CD14-positive monocyte (primary cell): Measurements from ENCODE around the gene PRKD3. TPM values are rescaled to one million over a fixed set of nuclear protein-coding genes. Genes with fewer than 3 reads are reported as not detected.

Source experiments
- DNase-seq, 3 donors: peaks; one replicate each; pipeline ENCODE4 v3.0.0-alpha.2; 2011 to 2022
- H2AFZ ChIP-seq: 2 replicates; pipeline ENCODE4 v1.6.0; 2012; ENCODE audit warnings: mild to moderate bottlenecking, low read depth, low read length, inconsistent platforms; ENCODE audit not compliant: insufficient read depth, poor library complexity, severe bottlenecking
- H3K27ac ChIP-seq, 2 donors: 1 replicate in 1 of 2; 2 replicates in 1 of 2; pipeline ENCODE4 v1.5.1; 2012 to 2013; ENCODE audit warnings: low read length in 2 of 2, control low read depth in 1 of 2, inconsistent platforms in 1 of 2, low read depth in 1 of 2, mild to moderate bottlenecking in 1 of 2
- H3K27me3 ChIP-seq, 2 donors: one replicate each; pipeline versions ENCODE4 v1.6.0 to v1.6.1; 2011 to 2013; ENCODE audit warnings: low read length in 2 of 2; ENCODE audit not compliant: control insufficient read depth in 2 of 2, insufficient read depth in 2 of 2
- H3K36me3 ChIP-seq, 2 donors: replicated peaks in 1 of 2; 1 replicate in 1 of 2; 2 replicates in 1 of 2; pipeline versions ENCODE4 v1.5.1 to v1.6.1; 2012 to 2013; ENCODE audit warnings: low read length in 2 of 2, control low read depth in 1 of 2, inconsistent platforms in 1 of 2, mild to moderate bottlenecking in 1 of 2; ENCODE audit not compliant: insufficient read depth in 2 of 2, control insufficient read depth in 1 of 2
- H3K4me1 ChIP-seq, 2 donors: 1 replicate in 1 of 2; 2 replicates in 1 of 2; pipeline versions ENCODE4 v1.5.1 to v1.6.1; 2012 to 2013; ENCODE audit warnings: low read length in 2 of 2, control low read depth in 1 of 2, inconsistent platforms in 1 of 2, mild to moderate bottlenecking in 1 of 2, moderate library complexity in 1 of 2; ENCODE audit not compliant: insufficient read depth in 2 of 2, control insufficient read depth in 1 of 2
- H3K4me2 ChIP-seq: replicated peaks from 2 replicates; pipeline ENCODE3; 2012; ENCODE audit warnings: low read length, moderate library complexity, mild to moderate bottlenecking; ENCODE audit not compliant: poor library complexity, severe bottlenecking; ENCODE audit errors: extremely low read depth
- H3K4me3 ChIP-seq, 3 experiments: fragments of 200-600 bp in 1 of 3; sonication (generic) in 1 of 3; replicated peaks in 1 of 3; 1 replicate in 2 of 3; 2 replicates in 1 of 3; pipeline ENCODE4 v1.5.1; 2011 to 2013; ENCODE audit warnings: low read length in 3 of 3, mild to moderate bottlenecking in 3 of 3, control low read depth in 2 of 3, low read depth in 2 of 3, inconsistent platforms in 1 of 3, moderate library complexity in 1 of 3
- H3K79me2 ChIP-seq: 2 replicates; pipeline ENCODE4 v1.6.0; 2012; ENCODE audit warnings: mild to moderate bottlenecking, control low read depth, inconsistent platforms, low read length, moderate library complexity; ENCODE audit not compliant: insufficient read depth
- H3K9ac ChIP-seq: 2 replicates; pipeline ENCODE4 v1.6.0; 2017; ENCODE audit warnings: low read length, mild to moderate bottlenecking; ENCODE audit not compliant: insufficient read depth, poor library complexity, severe bottlenecking
- H3K9me3 ChIP-seq, 2 donors: replicated peaks in 1 of 2; 1 replicate in 1 of 2; 2 replicates in 1 of 2; pipeline versions ENCODE4 v1.5.1 to v1.6.1; 2012 to 2013; ENCODE audit warnings: low read length in 2 of 2, control low read depth in 1 of 2; ENCODE audit not compliant: control insufficient read depth in 1 of 2, insufficient read depth in 1 of 2
- H4K20me1 ChIP-seq: 2 replicates; pipeline ENCODE4 v1.6.0; 2012; ENCODE audit warnings: mild to moderate bottlenecking, low read length, control low read depth, moderate library complexity; ENCODE audit not compliant: insufficient read depth
- H3K27ac Mint-ChIP-seq, 7 donors: one replicate each; pipeline ENCODE4 v1.8.0; 2020; ENCODE audit warnings: mild to moderate bottlenecking in 7 of 7, mixed read lengths in 7 of 7, moderate library complexity in 6 of 7, inconsistent platforms in 2 of 7
- H3K27me3 Mint-ChIP-seq, 3 donors: one replicate each; pipeline ENCODE4 v1.8.0; 2021 to 2022; ENCODE audit warnings: low read depth in 3 of 3, mild to moderate bottlenecking in 3 of 3, mixed read lengths in 3 of 3, moderate library complexity in 3 of 3, inconsistent platforms in 1 of 3
- H3K36me3 Mint-ChIP-seq, 2 donors: one replicate each; pipeline ENCODE4 v1.8.0; 2020; ENCODE audit warnings: mixed read lengths in 2 of 2, inconsistent platforms in 1 of 2, mild to moderate bottlenecking in 1 of 2
- H3K4me1 Mint-ChIP-seq: one replicate; pipeline ENCODE4 v1.8.0; 2020; ENCODE audit warnings: mild to moderate bottlenecking, mixed read lengths
- H3K4me3 Mint-ChIP-seq, 2 donors: one replicate each; pipeline ENCODE4 v1.8.0; 2020; ENCODE audit warnings: mild to moderate bottlenecking in 2 of 2, mixed read lengths in 2 of 2, moderate library complexity in 1 of 2
- H3K9me3 Mint-ChIP-seq, 7 donors: one replicate each; pipeline ENCODE4 v1.8.0; 2020 to 2022; ENCODE audit warnings: mixed read lengths in 7 of 7, mild to moderate bottlenecking in 6 of 7, moderate library complexity in 6 of 7, inconsistent platforms in 2 of 7
- WGBS: methylation state at CpG from one replicate; pipeline ENCODE4 v1.1.5; 2013; ENCODE audit warnings: missing lambda C conversion rate; ENCODE audit not compliant: insufficient coverage; 5-methylcytosine and 5-hydroxymethylcytosine counted together
- intact Hi-C, 2 donors: fragments of 100-400 bp; cut with micrococcal nuclease; formaldehyde crosslinking; loops; one replicate each; pipeline versions ENCODE4 v1.15.0 to v1.15.1; 2023
- polyA plus RNA-seq, 3 donors: library from polyadenylated mRNA; depleted of rRNA in 1 of 3; unstranded in 2 of 3; stranded (reverse) in 1 of 3; fragments of 300-500 nt in 2 of 3; fragments of >200 nt in 1 of 3; fragmentation: Illumina TruSeq in 2 of 3; gene quantifications; 1 replicate in 2 of 3; 2 replicates in 1 of 3; pipeline ENCODE4 v1.2.3, GENCODE V29; 2012 to 2021
- TF ChIP-seq, protein P1 (sequence below): fragments of 200-600 bp; IDR thresholded peaks from one replicate; pipeline ENCODE4 v1.8.0; 2022; ENCODE audit warnings: antibody characterized with exemption, mild to moderate bottlenecking

PRKD3 gene
- polyA plus RNA-seq, 3 donors = 14.2 to 17.5 (median 16.9) TPM

GRCh38 chr2:37333256-37333655 lies 8.6 kb upstream of the PRKD3 start:
- Histone ChIP-seq H3K4me2 (no peak overlapping the region), H3K9ac (no peak overlapping the region), H4K20me1 (no peaks in the 10 kb centered on the region), H3K4me1 (peaks cover 13 to 34% of the 10 kb centered on the region in 2 donors), H3K27me3 (no peaks in the 10 kb centered on the region), H3K79me2 (no peaks in the 10 kb centered on the region), H3K27ac (no peak overlapping the region), H2AFZ (no peak overlapping the region), H3K4me3 (no peak overlapping the region), H3K9me3 (no peaks in the 10 kb centered on the region), H3K36me3 (no peaks in the 10 kb centered on the region)
- H3K4me1 Mint-ChIP-seq = peaks cover 25% of the 10 kb centered on the region
- H3K27ac Mint-ChIP-seq = no peak overlapping the region
- H3K27me3 Mint-ChIP-seq = peaks cover 0 to 1% (median 0%) of the 10 kb centered on the region in 3 donors
- TF ChIP-seq, protein P1, sequence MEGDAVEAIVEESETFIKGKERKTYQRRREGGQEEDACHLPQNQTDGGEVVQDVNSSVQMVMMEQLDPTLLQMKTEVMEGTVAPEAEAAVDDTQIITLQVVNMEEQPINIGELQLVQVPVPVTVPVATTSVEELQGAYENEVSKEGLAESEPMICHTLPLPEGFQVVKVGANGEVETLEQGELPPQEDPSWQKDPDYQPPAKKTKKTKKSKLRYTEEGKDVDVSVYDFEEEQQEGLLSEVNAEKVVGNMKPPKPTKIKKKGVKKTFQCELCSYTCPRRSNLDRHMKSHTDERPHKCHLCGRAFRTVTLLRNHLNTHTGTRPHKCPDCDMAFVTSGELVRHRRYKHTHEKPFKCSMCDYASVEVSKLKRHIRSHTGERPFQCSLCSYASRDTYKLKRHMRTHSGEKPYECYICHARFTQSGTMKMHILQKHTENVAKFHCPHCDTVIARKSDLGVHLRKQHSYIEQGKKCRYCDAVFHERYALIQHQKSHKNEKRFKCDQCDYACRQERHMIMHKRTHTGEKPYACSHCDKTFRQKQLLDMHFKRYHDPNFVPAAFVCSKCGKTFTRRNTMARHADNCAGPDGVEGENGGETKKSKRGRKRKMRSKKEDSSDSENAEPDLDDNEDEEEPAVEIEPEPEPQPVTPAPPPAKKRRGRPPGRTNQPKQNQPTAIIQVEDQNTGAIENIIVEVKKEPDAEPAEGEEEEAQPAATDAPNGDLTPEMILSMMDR = no peak
- no peaks in the 10 kb centered on the region for H3K9me3 Mint-ChIP-seq
- H3K36me3 Mint-ChIP-seq = no peaks in the 10 kb centered on the region
- intact Hi-C loops = no loop called here
- WGBS = no CpG with 5 or more reads among the region's 2 CpGs
- DNase-seq = no peak
- no peak overlapping the region for H3K4me3 Mint-ChIP-seq

DNA sequence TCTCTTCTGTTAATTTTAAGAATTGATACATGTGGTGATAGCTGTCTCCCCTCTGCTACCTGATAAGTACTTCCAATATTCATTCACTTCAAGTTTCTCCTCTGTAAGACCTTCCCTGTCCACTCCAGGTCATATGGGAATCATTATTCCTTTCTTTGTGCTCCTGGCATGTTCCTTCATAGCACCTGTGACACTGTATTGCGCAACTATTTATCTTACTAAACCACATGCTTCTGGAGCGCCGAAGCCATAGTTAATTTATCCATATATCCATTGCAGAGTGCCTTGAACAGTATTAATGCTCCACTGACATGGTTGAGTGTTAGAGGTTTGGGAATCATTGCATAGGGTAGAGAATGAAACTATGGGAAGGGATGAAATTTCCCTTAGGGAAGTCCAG lies 7.9 kb upstream of the PRKD3 start:
- Histone ChIP-seq H3K4me3 (no peak overlapping the region), H3K27me3 (no peaks in the 10 kb centered on the region), H3K4me1 (peaks cover 6 to 27% of the 10 kb centered on the region in 2 donors), H3K9ac (no peak overlapping the region), H3K9me3 (no peaks in the 10 kb centered on the region), H3K36me3 (no peaks in the 10 kb centered on the region), H3K4me2 (no peak overlapping the region), H3K27ac (no peak overlapping the region), H2AFZ (no peak overlapping the region), H3K79me2 (no peaks in the 10 kb centered on the region), H4K20me1 (no peaks in the 10 kb centered on the region)
- Mint-ChIP-seq H3K36me3 (no peaks in the 10 kb centered on the region), H3K27me3 (peaks cover 0 to 1% (median 0%) of the 10 kb centered on the region in 3 donors), H3K9me3 (no peaks in the 10 kb centered on the region), H3K4me1 (peaks cover 18% of the 10 kb centered on the region), H3K4me3 (no peak overlapping the region), H3K27ac (no peak overlapping the region)
- DNase-seq = no peak
- TF ChIP-seq, protein P1 = no peak
- WGBS = no CpG with 5 or more reads among the region's 3 CpGs
- intact Hi-C loops = no loop called here
